Ovary (tissue), 9 donors: Measurements from ENCODE around the gene HASPIN. TPM values are rescaled to one million over a fixed set of nuclear protein-coding genes. Genes with fewer than 3 reads are reported as not detected.

Experiments
- DNase-seq, 5 donors: peaks; one replicate each; pipeline ENCODE4 v3.0.0-alpha.2; 2019 to 2020
- H3K27ac ChIP-seq, 2 donors: fragments of 200-600 bp; one replicate each; pipeline versions ENCODE4 v1.5.1 to v1.8.0; 2019 to 2022
- H3K27me3 ChIP-seq: fragments of 200-600 bp; one replicate; pipeline ENCODE4 v1.8.0; 2022
- H3K36me3 ChIP-seq: fragments of 200-600 bp; sonication (generic); one replicate; pipeline ENCODE4 v1.5.1; 2019
- H3K4me1 ChIP-seq: one replicate; pipeline ENCODE4 v1.8.1; 2013; ENCODE audit warnings: mild to moderate bottlenecking, moderate library complexity; ENCODE audit not compliant: insufficient read depth
- H3K4me3 ChIP-seq: fragments of 200-600 bp; sonication (generic); one replicate; pipeline ENCODE4 v1.5.1; 2017
- H3K9me3 ChIP-seq, 2 donors: fragments of 200-600 bp in 1 of 2; sonication (generic) in 1 of 2; one replicate each; pipeline versions ENCODE4 v1.5.1 to v1.8.1; 2013 to 2019; ENCODE audit warnings: mild to moderate bottlenecking in 1 of 2, moderate library complexity in 1 of 2
- CTCF ChIP-seq, 3 donors: fragments of 450-650 bp in 2 of 3; fragments of 200-600 bp in 1 of 3; IDR thresholded peaks; one replicate each; pipeline versions ENCODE4 v1.5.1 to v1.8.0; 2016 to 2022; ENCODE audit warnings: antibody characterized with exemption in 3 of 3, mild to moderate bottlenecking in 1 of 3
- EP300 ChIP-seq: sonication (generic); formaldehyde crosslinking; IDR thresholded peaks from one replicate; pipeline ENCODE4 v1.6.1; 2017; ENCODE audit warnings: antibody characterized with exemption
- POLR2A ChIP-seq: fragments of 450-650 bp; IDR thresholded peaks from one replicate; pipeline ENCODE4 v1.6.1; 2017; ENCODE audit warnings: antibody characterized with exemption, mild to moderate bottlenecking, moderate library complexity
- WGBS, 3 donors: extraction: QIAGEN DNeasy Blood & Tissue Kit in 1 of 3; methylation state at CpG; one replicate each; pipeline versions ENCODE4 v1.1.5 to v1.1.7; 2013 to 2017; 5-methylcytosine and 5-hydroxymethylcytosine counted together
- intact Hi-C, 4 donors: fragments of 100-400 bp; cut with DNase I; formaldehyde crosslinking; loops; one replicate each; pipeline versions ENCODE4 v1.11.0 to v1.15.1; 2022 to 2023
- polyA plus RNA-seq, 2 donors: library from polyadenylated mRNA; stranded (reverse); fragments of 200-250 nt in 1 of 2; fragments of 350-450 nt in 1 of 2; fragmentation: Illumina TruSeq in 1 of 2; extraction: RNeasy Lipid Tissue Mini Kit (QIAGEN cat#74804) in 1 of 2; gene quantifications; one replicate each; pipeline ENCODE4 v1.2.3, GENCODE V29; 2013 to 2014
- total RNA-seq, 7 donors: library from RNA; depleted of rRNA in 2 of 7; stranded (reverse); fragments of >200 nt in 2 of 7; fragmentation: NEBNext Ultra II Directional in 3 of 7; extraction: Animal tissue kit (Norgen Biotek cat#: 25700) in 3 of 7; gene quantifications; one replicate each; pipeline versions ENCODE4 v1.1.0 to v1.2.4, GENCODE V29; 2016 to 2023
- donor health status: DM: no; HTN: no; CAD: no; lungs with moderate emphysema.
- donor health status: DM: no; HTN: no; CAD: no.
- donor health status: Bipolar disorder and iron deficiency.
- donor health status: DM: yes; HTN: yes; CAD: no.
- donor health status: DM: no; HTN: no; CAD: no.
- donor health status: DM: yes; HTN: yes; CAD: no.

Gene HASPIN
- total and polyA plus RNA-seq, 9 donors, result 0.10 to 0.92 (median 0.25) TPM; not detected in 1

GRCh38 chr17:3679531-3680126 lies 44.1 kb upstream of the HASPIN start:
- intact Hi-C loops, result no loop called here
- no peaks in the 10 kb centered on the region for H3K9me3 ChIP-seq
- H3K27ac ChIP-seq, result no peak overlapping the region
- 47 to 54% (median 50%) methylated on average over 19 to 20 of the region's 20 CpGs for WGBS, 3 donors
- H3K4me1 ChIP-seq, result no peaks in the 10 kb centered on the region
- no peaks in the 10 kb centered on the region for H3K27me3 ChIP-seq
- no peak overlapping the region for H3K4me3 ChIP-seq
- no peak for DNase-seq
- H3K36me3 ChIP-seq, result no peaks in the 10 kb centered on the region
- TF ChIP-seq EP300 (no peak), CTCF (IDR thresholded peaks at IDR 0.05) (no peak), POLR2A (no peak)

GRCh38 chr17:3681057-3681456 lies 42.6 kb upstream of the HASPIN start:
- TF ChIP-seq POLR2A (no peak), EP300 (no peak), CTCF (IDR thresholded peaks at IDR 0.05) (no peak)
- 77 to 87% (median 80%) methylated on average over 12 of the region's 12 CpGs for WGBS, 3 donors
- Histone ChIP-seq H3K36me3 (no peaks in the 10 kb centered on the region), H3K27me3 (no peaks in the 10 kb centered on the region), H3K4me1 (no peaks in the 10 kb centered on the region), H3K4me3 (no peak overlapping the region), H3K27ac (no peak overlapping the region), H3K9me3 (no peaks in the 10 kb centered on the region)
- DNase-seq, result no peak
- intact Hi-C loops, result no loop called here

- no peak for DNase-seq
- intact Hi-C loops, result no loop called here
- Histone ChIP-seq H3K27ac (no peak overlapping the region), H3K27me3 (no peaks in the 10 kb centered on the region), H3K4me3 (no peak overlapping the region), H3K4me1 (no peaks in the 10 kb centered on the region), H3K36me3 (no peaks in the 10 kb centered on the region), H3K9me3 (no peaks in the 10 kb centered on the region)
- TF ChIP-seq EP300, result no peak
- no peak for TF ChIP-seq POLR2A
- no peak for TF ChIP-seq CTCF (IDR thresholded peaks at IDR 0.05)
- WGBS, 3 donors, result 75 to 76% (median 75%) methylated on average over 20 of the region's 20 CpGs
Measured at GRCh38 chr17:3681565-3681964, 42.1 kb upstream of the HASPIN start.

- Histone ChIP-seq H3K4me1 (no peaks in the 10 kb centered on the region), H3K9me3 (no peaks in the 10 kb centered on the region), H3K36me3 (no peaks in the 10 kb centered on the region), H3K4me3 (no peak overlapping the region), H3K27ac (no peak overlapping the region), H3K27me3 (no peaks in the 10 kb centered on the region)
- DNase-seq, result no peak
- intact Hi-C loops, result no loop called here
- 86 to 89% (median 87%) methylated on average over 12 of the region's 12 CpGs for WGBS, 3 donors
- no peak for TF ChIP-seq EP300
- no peak for TF ChIP-seq CTCF (IDR thresholded peaks at IDR 0.05)
- TF ChIP-seq POLR2A, result no peak
Measured at GRCh38 chr17:3682033-3682432, 41.7 kb upstream of the HASPIN start.
